HG03025 (cell line): ENCODE measurements around the gene ZNF607.
"Not testable (repeated sequence)": the region's sequence is repeated elsewhere in the genome, so short reads cannot be mapped to it uniquely, and the experiment has no call there.

Experiments used
- ATAC-seq: cut with Tn5 transposase; IDR thresholded peaks from one replicate; pipeline ENCODE4 v1.9.1; 2021; ENCODE audit warnings: mild to moderate bottlenecking, moderate library complexity; ENCODE audit not compliant: unreplicated experiment, low FRiP score

ZNF607 gene

GRCh38 chr19:37719111-37719926 is at the start of gene ZNF607:
Gene ZNF607 (minus strand): TSS chr19:37719761. CDS start chr19:37711618, 8,143 bp downstream.
- peak; percentile 92 for ATAC-seq

- ATAC-seq, result no peak
Observed at GRCh38 chr19:37763488-37763887, 43.9 kb upstream of the ZNF607 start.

- ATAC-seq, result not testable (repeated sequence)
Observed at GRCh38 chr19:37757683-37758082, 38.1 kb upstream of the ZNF607 start.

- no peak for ATAC-seq
Observed at GRCh38 chr19:37738371-37738770, 18.8 kb upstream of the ZNF607 start.

GRCh38 chr19:37725181-37725580 is 5.6 kb upstream of the ZNF607 start:
- no peak for ATAC-seq

- ATAC-seq, result no peak
Observed at GRCh38 chr19:37719927-37720265, 335 bp upstream of the ZNF607 start.

- no peak for ATAC-seq
Observed at GRCh38 chr19:37718304-37718703, 1.3 kb downstream of the ZNF607 start.

- no peak for ATAC-seq
Observed at GRCh38 chr19:37716140-37716539, 3.4 kb downstream of the ZNF607 start.

GRCh38 chr19:37706052-37706605 is 13.4 kb downstream of the ZNF607 start:
- ATAC-seq, result no peak

GRCh38 chr19:37699057-37699456 is 20.5 kb downstream of the ZNF607 start:
- no peak for ATAC-seq

- no peak for ATAC-seq
Observed at GRCh38 chr19:37698216-37698615, 21.3 kb downstream of the ZNF607 start.

GRCh38 chr19:37695144-37695899 is 24.2 kb downstream of the ZNF607 start:
- ATAC-seq, result no peak

GRCh38 chr19:37692956-37693620 is 26.5 kb downstream of the ZNF607 start:
- no peak for ATAC-seq

- ATAC-seq, result no peak
Observed at GRCh38 chr19:37691881-37692504, 27.6 kb downstream of the ZNF607 start.

- ATAC-seq, result no peak
Observed at GRCh38 chr19:37683520-37683919, 36.0 kb downstream of the ZNF607 start.

GRCh38 chr19:37669450-37669914 is 50.1 kb downstream of the ZNF607 start:
- ATAC-seq, result no peak

- not testable (repeated sequence) for ATAC-seq
Observed at GRCh38 chr19:37657157-37657556, 62.4 kb downstream of the ZNF607 start.

- peak; percentile 65 for ATAC-seq
Observed at GRCh38 chr19:37655689-37656371, 63.7 kb downstream of the ZNF607 start.

- peak; percentile 75 for ATAC-seq
Observed at GRCh38 chr19:37655301-37655688, 64.3 kb downstream of the ZNF607 start, which contains the start of gene ZFP30. Gene ZFP30 (minus strand): TSS chr19:37655465. CDS start chr19:37647822, 7,643 bp downstream.
